Measurements from ENCODE around the gene CDC20B.

Gene CDC20B

DNA sequence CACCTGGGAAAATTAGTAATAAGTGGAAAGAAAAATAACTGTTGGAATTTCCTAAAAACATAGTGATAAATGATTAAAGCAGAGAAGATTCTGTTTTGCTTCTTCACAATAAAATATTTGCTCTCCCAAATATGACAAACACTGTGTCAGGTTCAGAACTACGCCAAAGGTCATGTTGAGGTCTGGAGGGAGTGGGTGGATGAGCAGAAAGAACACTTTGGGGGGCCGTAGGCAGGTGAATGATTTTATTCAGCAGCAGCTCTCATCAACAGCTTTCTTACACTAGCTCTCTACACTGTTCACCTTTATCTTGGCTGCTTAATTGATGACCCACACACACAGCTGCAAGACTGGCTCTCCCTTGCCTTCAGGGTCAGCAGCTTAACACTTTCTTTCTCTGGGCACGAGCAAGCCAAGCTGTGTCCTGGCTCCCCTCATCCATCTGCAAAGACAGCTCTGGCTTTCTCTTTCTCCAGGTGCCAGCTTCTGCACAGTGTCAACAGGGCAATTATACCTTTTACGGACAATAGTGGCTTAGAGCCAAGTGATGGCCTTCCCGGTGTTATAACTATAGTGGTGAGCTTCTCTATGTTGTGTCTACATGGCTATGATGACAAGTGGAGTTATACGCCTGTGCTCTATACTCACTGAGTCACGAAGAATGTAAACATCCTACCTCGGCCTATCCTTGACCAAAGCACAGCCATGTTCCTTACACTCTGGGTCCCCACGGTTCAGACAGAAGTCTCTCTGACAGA lies 31.9 kb downstream of the CDC20B start:
- H3K4me1 ChIP-seq (ENCODE audit: insufficient read depth, low read length): no peaks in the 10 kb centered on the region; the same call in 1 of the 2 replicates
- no peak overlapping the region for H3K4me3 ChIP-seq (ENCODE audit: low read depth in 1 of 2, low read length in 2 of 2)
- no peak overlapping the region for H2AFZ ChIP-seq (ENCODE audit: low read depth, low read length)
- H3K9ac ChIP-seq (ENCODE audit: low read depth, low read length): no peak overlapping the region
- H3K27me3 ChIP-seq (ENCODE audit: insufficient read depth, low read length, poor library complexity): peaks cover 9% of the 10 kb centered on the region
- H3K9me3 ChIP-seq (ENCODE audit: insufficient read depth, low read length, severe bottlenecking): no peaks in the 10 kb centered on the region
- DNase-seq: no peak
- no peak overlapping the region for H3K4me2 ChIP-seq (ENCODE audit: insufficient read depth, low read length)
- H3K36me3 ChIP-seq (ENCODE audit: insufficient read depth, low read length): no peaks in the 10 kb centered on the region
- no peak overlapping the region for H3K27ac ChIP-seq (ENCODE audit: low read length)
- no peak for TF ChIP-seq EZH2 (IDR thresholded peaks at IDR 0.05; ENCODE audit: borderline replicate concordance, low read depth, low read length, severe bottlenecking)
- TF ChIP-seq, protein P1, sequence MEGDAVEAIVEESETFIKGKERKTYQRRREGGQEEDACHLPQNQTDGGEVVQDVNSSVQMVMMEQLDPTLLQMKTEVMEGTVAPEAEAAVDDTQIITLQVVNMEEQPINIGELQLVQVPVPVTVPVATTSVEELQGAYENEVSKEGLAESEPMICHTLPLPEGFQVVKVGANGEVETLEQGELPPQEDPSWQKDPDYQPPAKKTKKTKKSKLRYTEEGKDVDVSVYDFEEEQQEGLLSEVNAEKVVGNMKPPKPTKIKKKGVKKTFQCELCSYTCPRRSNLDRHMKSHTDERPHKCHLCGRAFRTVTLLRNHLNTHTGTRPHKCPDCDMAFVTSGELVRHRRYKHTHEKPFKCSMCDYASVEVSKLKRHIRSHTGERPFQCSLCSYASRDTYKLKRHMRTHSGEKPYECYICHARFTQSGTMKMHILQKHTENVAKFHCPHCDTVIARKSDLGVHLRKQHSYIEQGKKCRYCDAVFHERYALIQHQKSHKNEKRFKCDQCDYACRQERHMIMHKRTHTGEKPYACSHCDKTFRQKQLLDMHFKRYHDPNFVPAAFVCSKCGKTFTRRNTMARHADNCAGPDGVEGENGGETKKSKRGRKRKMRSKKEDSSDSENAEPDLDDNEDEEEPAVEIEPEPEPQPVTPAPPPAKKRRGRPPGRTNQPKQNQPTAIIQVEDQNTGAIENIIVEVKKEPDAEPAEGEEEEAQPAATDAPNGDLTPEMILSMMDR (IDR thresholded peaks at IDR 0.05; ENCODE audit: borderline replicate concordance, extremely low read depth, low read length, poor library complexity, severe bottlenecking): no peak
- H4K20me1 ChIP-seq (ENCODE audit: insufficient read depth, low read length): no peaks in the 10 kb centered on the region
- no peak for ATAC-seq (ENCODE audit: insufficient read depth, low read depth)
- H3K79me2 ChIP-seq (ENCODE audit: insufficient read depth, low read length): no peaks in the 10 kb centered on the region

- DNase-seq (no peak), ATAC-seq (ENCODE audit: insufficient read depth, low read depth) (no peak)
- TF ChIP-seq EZH2 (IDR thresholded peaks at IDR 0.05; ENCODE audit: borderline replicate concordance, low read depth, low read length, severe bottlenecking): no peak
- TF ChIP-seq, protein P1 (IDR thresholded peaks at IDR 0.05; ENCODE audit: borderline replicate concordance, extremely low read depth, low read length, poor library complexity, severe bottlenecking): no peak
- Histone ChIP-seq H3K79me2 (ENCODE audit: insufficient read depth, low read length) (no peaks in the 10 kb centered on the region), H3K4me2 (ENCODE audit: insufficient read depth, low read length) (no peak overlapping the region), H4K20me1 (ENCODE audit: insufficient read depth, low read length) (no peaks in the 10 kb centered on the region; the same call in 1 of the 2 replicates), H3K36me3 (ENCODE audit: insufficient read depth, low read length) (no peaks in the 10 kb centered on the region), H3K9ac (ENCODE audit: low read depth, low read length) (no peak overlapping the region), H3K9me3 (ENCODE audit: insufficient read depth, low read length, severe bottlenecking) (no peaks in the 10 kb centered on the region), H3K4me1 (ENCODE audit: insufficient read depth, low read length) (peaks cover 19% of the 10 kb centered on the region), H3K27me3 (ENCODE audit: insufficient read depth, low read length, poor library complexity) (no peaks in the 10 kb centered on the region), H3K4me3 (ENCODE audit: low read depth in 1 of 2, low read length in 2 of 2) (no peak overlapping the region), H3K27ac (ENCODE audit: low read length) (no peak overlapping the region), H2AFZ (ENCODE audit: low read depth, low read length) (no peak overlapping the region; the same call in 1 of the 2 replicates)
Measured at GRCh38 chr5:55136521-55136920, 36.5 kb downstream of the CDC20B start.

DNA sequence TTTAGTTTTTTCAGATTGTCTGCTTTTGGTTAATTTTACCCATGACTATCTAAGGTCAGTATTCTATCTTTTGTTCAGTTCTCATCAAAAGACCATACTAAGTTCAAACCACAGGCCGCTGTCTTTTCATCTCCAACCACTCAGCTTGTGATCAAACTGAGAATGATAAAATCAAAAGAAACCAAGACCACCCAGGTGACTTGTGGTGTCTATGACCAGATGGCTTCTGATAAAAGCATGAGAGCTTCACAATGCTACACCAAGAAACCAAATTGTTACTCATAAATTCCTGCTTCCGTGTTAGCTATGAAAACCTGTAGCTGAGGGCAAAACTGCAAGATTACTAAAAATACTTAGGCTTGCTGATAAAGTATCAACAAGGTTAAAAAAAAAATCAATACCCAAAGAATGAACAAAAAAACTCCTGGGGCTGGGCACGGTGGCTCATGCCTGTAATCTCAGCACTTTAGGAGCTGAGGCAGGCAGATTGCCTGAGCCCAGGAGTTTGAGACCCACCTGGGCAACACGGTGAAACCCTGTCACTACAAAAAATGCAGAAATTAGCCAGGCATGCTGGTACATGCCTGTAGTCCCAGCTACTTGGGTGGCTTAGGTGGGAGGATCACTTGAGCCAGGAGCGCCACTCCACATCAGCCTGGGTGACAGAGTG lies 38.8 kb downstream of the CDC20B start:
- no peak overlapping the region for H3K9ac ChIP-seq (ENCODE audit: low read depth, low read length)
- H3K4me1 ChIP-seq (ENCODE audit: insufficient read depth, low read length): peaks cover 19% of the 10 kb centered on the region
- no peaks in the 10 kb centered on the region for H3K36me3 ChIP-seq (ENCODE audit: insufficient read depth, low read length)
- no peak overlapping the region for H3K4me3 ChIP-seq (ENCODE audit: low read depth in 1 of 2, low read length in 2 of 2)
- no peaks in the 10 kb centered on the region for H3K9me3 ChIP-seq (ENCODE audit: insufficient read depth, low read length, severe bottlenecking)
- no peak overlapping the region for H2AFZ ChIP-seq (ENCODE audit: low read depth, low read length)
- no peaks in the 10 kb centered on the region; the same call in 1 of the 2 replicates for H4K20me1 ChIP-seq (ENCODE audit: insufficient read depth, low read length)
- H3K79me2 ChIP-seq (ENCODE audit: insufficient read depth, low read length): no peaks in the 10 kb centered on the region
- no peaks in the 10 kb centered on the region for H3K27me3 ChIP-seq (ENCODE audit: insufficient read depth, low read length, poor library complexity)
- no peak overlapping the region for H3K27ac ChIP-seq (ENCODE audit: low read length)
- H3K4me2 ChIP-seq (ENCODE audit: insufficient read depth, low read length): peak overlapping the region; percentile 6; the same call in 1 of the 2 replicates
- ATAC-seq (ENCODE audit: insufficient read depth, low read depth) (peak; percentile 96), DNase-seq (peak; percentile 51)
- TF ChIP-seq, protein P1 (IDR thresholded peaks at IDR 0.05; ENCODE audit: borderline replicate concordance, extremely low read depth, low read length, poor library complexity, severe bottlenecking): no peak
- no peak for TF ChIP-seq EZH2 (IDR thresholded peaks at IDR 0.05; ENCODE audit: borderline replicate concordance, low read depth, low read length, severe bottlenecking)

All from DND-41 (cell line).